Lower leg skin (tissue), 4 donors: ENCODE measurements around the gene HACL1. TPM values are rescaled to one million over a fixed set of nuclear protein-coding genes. Genes with fewer than 3 reads are reported as not detected.

ENCODE experiments used
- DNase-seq, 2 donors: peaks; one replicate each; pipeline ENCODE4 v3.0.0-alpha.2; 2019; ENCODE audit warnings: low spot score in 2 of 2
- H3K4me3 ChIP-seq: fragments of 200-600 bp; sonication (generic); 2 replicates; pipeline ENCODE4 v1.5.1; 2017; ENCODE audit warnings: mild to moderate bottlenecking, low read depth; ENCODE audit not compliant: poor library complexity, severe bottlenecking
- POLR2A ChIP-seq, 2 donors: fragments of 450-650 bp; IDR thresholded peaks; one replicate each; pipeline ENCODE4 v1.6.1; 2016 to 2017; ENCODE audit warnings: antibody characterized with exemption in 2 of 2, mild to moderate bottlenecking in 1 of 2, moderate library complexity in 1 of 2
- WGBS, 2 donors: methylation state at CpG; one replicate each; pipeline ENCODE4 v1.1.5; 2018; 5-methylcytosine and 5-hydroxymethylcytosine counted together
- intact Hi-C: fragments of 100-400 bp; cut with DNase I; formaldehyde crosslinking; loops from one replicate; pipeline ENCODE4 v1.15.0; 2023; ENCODE audit warnings: low total_unique reads
- total RNA-seq, 4 donors: library from RNA; depleted of rRNA; stranded (reverse); fragments of >200 nt; gene quantifications; one replicate each; pipeline ENCODE4 v1.1.0, GENCODE V29; 2016
- TF ChIP-seq, protein P1 (sequence below), 3 donors: fragments of 450-650 bp; IDR thresholded peaks; one replicate each; pipeline ENCODE4 v1.5.1; 2016; ENCODE audit warnings: antibody characterized with exemption in 3 of 3, mild to moderate bottlenecking in 3 of 3, moderate library complexity in 2 of 3

Gene HACL1
- total RNA-seq, 4 donors from 2014 or later, result 13.6 to 20.4 (median 18.2) TPM

DNA sequence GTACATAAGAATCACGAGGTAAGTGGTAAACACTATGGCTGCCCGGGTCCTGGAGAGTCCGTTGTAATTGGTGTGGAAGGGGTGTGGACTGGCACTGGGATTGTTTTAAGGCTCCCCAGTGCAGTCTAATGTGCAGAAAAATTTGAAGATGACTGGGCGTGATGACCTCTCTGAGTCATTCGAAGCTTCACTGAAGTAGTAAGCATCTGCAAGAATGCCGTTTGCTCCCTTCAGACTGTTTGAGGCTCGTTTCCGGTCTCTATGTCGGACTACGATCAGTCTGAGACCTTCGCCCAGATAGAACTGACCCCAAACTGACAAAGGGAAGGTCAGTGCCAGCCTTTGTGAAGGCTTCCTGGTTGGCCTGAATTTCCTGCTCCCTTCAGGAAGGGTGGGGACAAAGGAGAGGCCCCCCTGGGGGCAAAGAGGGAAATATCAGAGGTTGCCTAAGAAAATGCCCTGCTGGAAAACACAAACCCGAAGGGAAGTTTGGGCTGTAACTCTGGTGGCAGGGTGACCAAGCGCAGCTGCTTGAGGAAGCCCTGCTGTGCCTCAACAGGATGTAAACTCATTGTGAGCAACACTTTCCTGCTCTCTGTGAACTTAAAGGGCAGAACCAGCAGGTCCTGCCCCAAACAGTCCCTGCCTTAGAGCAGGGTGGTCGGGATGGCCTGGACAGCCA is 34.8 kb upstream of the HACL1 start:
- intact Hi-C loops, result no loop called here
- WGBS, 2 donors, result 53 to 59% methylated on average over 14 of the region's 14 CpGs

DNA sequence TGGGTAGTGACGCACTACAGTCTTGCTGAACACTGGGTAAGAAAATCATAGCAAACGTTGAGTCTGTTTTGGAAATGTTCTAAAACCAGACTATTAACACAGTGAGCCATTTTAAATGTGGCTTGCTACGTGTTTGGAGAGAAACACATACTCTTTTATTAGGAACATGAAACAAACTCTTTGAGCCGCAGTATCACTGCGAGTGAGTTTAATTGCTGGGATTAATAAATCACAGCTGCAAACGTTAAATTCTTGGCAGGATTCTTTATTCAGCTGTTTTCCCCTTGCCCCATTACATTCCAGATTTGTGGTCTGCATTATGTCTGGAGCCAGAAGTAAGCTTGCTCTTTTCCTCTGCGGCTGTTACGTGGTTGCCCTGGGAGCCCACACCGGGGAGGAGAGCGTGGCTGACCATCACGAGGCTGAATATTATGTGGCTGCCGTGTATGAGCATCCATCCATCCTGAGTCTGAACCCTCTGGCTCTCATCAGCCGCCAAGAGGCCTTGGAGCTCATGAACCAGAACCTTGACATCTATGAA is 33.8 kb upstream of the HACL1 start:
- intact Hi-C loops, result no loop called here
- 44% methylated on average over 13 of the region's 13 CpGs for WGBS, 2 donors
- DNase-seq, result no peak
- no peak for TF ChIP-seq POLR2A (IDR thresholded peaks at IDR 0.05)
- TF ChIP-seq, protein P1, sequence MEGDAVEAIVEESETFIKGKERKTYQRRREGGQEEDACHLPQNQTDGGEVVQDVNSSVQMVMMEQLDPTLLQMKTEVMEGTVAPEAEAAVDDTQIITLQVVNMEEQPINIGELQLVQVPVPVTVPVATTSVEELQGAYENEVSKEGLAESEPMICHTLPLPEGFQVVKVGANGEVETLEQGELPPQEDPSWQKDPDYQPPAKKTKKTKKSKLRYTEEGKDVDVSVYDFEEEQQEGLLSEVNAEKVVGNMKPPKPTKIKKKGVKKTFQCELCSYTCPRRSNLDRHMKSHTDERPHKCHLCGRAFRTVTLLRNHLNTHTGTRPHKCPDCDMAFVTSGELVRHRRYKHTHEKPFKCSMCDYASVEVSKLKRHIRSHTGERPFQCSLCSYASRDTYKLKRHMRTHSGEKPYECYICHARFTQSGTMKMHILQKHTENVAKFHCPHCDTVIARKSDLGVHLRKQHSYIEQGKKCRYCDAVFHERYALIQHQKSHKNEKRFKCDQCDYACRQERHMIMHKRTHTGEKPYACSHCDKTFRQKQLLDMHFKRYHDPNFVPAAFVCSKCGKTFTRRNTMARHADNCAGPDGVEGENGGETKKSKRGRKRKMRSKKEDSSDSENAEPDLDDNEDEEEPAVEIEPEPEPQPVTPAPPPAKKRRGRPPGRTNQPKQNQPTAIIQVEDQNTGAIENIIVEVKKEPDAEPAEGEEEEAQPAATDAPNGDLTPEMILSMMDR (IDR thresholded peaks at IDR 0.05), result no peak
- H3K4me3 ChIP-seq, result no peak overlapping the region

More for the DNA sequence above, 34.8 kb upstream of the HACL1 start:
- no peak overlapping the region for H3K4me3 ChIP-seq
- TF ChIP-seq, protein P1 (IDR thresholded peaks at IDR 0.05), result no peak
- TF ChIP-seq POLR2A (IDR thresholded peaks at IDR 0.05), result no peak
- DNase-seq, result no peak

DNA sequence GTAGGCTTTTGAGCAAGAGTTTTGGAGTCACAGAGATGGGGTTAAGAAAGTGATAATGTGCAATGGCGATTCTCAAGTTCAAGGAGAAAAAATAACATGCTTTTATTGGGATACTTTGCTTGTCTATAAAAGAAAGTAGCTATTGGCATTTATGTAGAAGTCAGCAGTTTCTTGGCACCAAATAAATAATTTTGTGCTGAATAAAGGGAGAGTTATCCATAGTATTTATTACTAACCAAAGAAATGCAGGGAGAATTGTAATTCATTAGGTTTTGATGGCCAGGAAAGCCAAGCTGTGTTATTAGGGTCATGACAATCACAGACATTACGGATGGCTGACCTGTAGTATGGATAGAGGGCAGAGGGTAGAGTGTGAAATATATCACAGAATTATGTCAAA is 33.3 kb upstream of the HACL1 start:
- WGBS, 2 donors, result 49 to 54% methylated on average over 2 of the region's 2 CpGs
- TF ChIP-seq POLR2A (IDR thresholded peaks at IDR 0.05), result no peak
- TF ChIP-seq, protein P1 (IDR thresholded peaks at IDR 0.05), result no peak
- H3K4me3 ChIP-seq, result no peak overlapping the region
- DNase-seq, result no peak
- intact Hi-C loops, result loop anchor here (5.0 kb wide), 1 partner anchor 173 kb away; no protein-coding TSS in a partner anchor

DNA sequence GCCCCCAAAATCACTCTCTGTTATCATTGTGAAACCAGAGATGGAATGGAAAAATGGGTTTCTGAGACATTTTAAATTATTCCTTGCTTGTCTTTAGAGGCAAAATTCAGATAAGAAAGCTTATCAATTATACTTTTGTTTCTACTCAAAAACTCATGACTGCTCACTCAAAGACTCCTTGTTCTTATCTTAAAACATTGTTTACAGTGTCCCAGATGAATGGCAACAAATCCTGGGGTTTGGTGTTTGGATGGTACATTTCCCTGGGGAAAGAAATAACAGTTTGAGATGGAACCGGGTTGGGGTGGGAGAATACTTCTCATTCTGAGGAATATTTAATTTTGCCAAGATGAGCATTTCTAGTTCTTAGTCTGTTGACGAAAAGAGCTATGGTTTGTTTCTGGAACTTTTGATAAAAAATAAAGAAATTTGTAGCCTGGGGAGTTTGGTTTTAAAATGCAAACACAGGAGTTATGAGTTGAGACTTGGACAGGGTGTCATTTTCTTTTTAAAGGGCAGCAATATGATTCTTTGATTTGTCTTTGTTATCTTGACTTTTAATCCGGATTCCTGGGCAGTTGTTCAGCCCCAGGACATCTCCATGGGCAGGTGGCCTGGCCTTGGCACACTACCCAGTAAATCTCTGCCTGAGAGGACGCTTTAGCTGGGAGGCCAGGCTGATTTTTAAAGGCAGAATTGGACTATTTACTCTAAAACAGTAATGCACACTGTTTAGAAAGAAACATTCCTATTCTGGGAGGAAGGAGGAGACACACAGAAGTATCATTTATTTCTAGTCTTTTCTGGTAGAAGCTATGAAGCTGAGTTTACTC is 32.6 kb upstream of the HACL1 start:
- H3K4me3 ChIP-seq, result no peak overlapping the region
- 29 to 36% methylated on average over 4 of the region's 4 CpGs for WGBS, 2 donors
- no peak for DNase-seq
- intact Hi-C loops, result loop anchor here (5.0 kb wide), 1 partner anchor 173 kb away; no protein-coding TSS in a partner anchor
- TF ChIP-seq POLR2A (IDR thresholded peaks at IDR 0.05), result no peak
- TF ChIP-seq, protein P1 (IDR thresholded peaks at IDR 0.05), result no peak

DNA sequence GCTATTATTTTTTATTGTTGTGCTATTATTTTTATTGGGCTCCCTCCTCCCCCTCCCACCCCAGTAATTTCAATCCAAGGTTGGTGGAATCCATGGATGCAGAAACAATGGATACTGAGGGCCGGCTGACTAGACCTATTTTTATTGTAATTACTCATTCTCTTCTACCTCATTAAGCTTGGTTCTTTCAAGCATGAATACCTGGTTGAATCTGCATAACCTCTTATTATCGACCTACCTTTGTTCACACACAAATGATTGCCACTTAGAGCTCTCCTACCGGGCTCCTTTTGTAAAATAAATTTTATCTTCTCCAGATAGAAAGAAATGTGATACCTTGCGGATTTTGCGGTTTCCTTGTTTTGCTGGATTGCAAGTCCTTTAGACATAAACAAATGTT is 31.8 kb upstream of the HACL1 start:
- TF ChIP-seq, protein P1 (IDR thresholded peaks at IDR 0.05), result no peak
- TF ChIP-seq POLR2A (IDR thresholded peaks at IDR 0.05), result no peak
- no peak for DNase-seq
- intact Hi-C loops, result loop anchor here (5.0 kb wide), 1 partner anchor 174 kb away; no protein-coding TSS in a partner anchor
- WGBS, 2 donors, result 94 to 96% methylated on average over 5 of the region's 5 CpGs
- H3K4me3 ChIP-seq, result no peak overlapping the region
